Keratinocyte (primary cell): ENCODE measurements around the gene OLFM3. TPM values are rescaled to one million over a fixed set of nuclear protein-coding genes. Genes with fewer than 3 reads are reported as not detected.

ENCODE experiments used
- DNase-seq: peaks from one replicate; pipeline ENCODE4 v3.0.0-alpha.2; 2011; ENCODE audit warnings: low read depth, missing footprints, low spot score
- FAIRE-seq: peaks from 2 replicates; lab custom pipeline; 2011; peaks lifted over from hg19 to GRCh38; lab: Jason Lieb, UNC
- H2AFZ ChIP-seq: 2 replicates; pipeline ENCODE4 v1.6.0; 2012; ENCODE audit warnings: low read length, control low read depth, inconsistent platforms; ENCODE audit not compliant: control insufficient read depth
- H3K27ac ChIP-seq: 2 replicates; pipeline ENCODE4 v1.5.1; 2011; ENCODE audit warnings: low read length; ENCODE audit not compliant: control insufficient read depth, insufficient read depth
- H3K27me3 ChIP-seq: 3 replicates; pipeline ENCODE4 v1.6.0; 2011; ENCODE audit warnings: low read length; ENCODE audit not compliant: control insufficient read depth, insufficient read depth; ENCODE audit errors: extremely low read depth
- H3K36me3 ChIP-seq, 2 experiments: 2 replicates in 1 of 2; 3 replicates in 1 of 2; pipeline ENCODE4 v1.5.1; 2011; ENCODE audit warnings: low read length in 2 of 2, mild to moderate bottlenecking in 1 of 2; ENCODE audit not compliant: control insufficient read depth in 2 of 2, insufficient read depth in 2 of 2; ENCODE audit errors: extremely low read depth in 1 of 2
- H3K4me1 ChIP-seq: 3 replicates; pipeline ENCODE4 v1.5.1; 2011; ENCODE audit warnings: low read length; ENCODE audit not compliant: control insufficient read depth, insufficient read depth; ENCODE audit errors: extremely low read depth
- H3K4me2 ChIP-seq: 3 replicates; pipeline ENCODE4 v1.6.0; 2011; ENCODE audit warnings: low read depth, low read length; ENCODE audit not compliant: control insufficient read depth, insufficient read depth; ENCODE audit errors: extremely low read depth
- H3K4me3 ChIP-seq, 3 experiments: fragments of 200-600 bp in 1 of 3; sonication (generic) in 1 of 3; 2 replicates in 2 of 3; 3 replicates in 1 of 3; pipeline ENCODE4 v1.5.1; 2011 to 2016; ENCODE audit warnings: low read length in 3 of 3, mild to moderate bottlenecking in 3 of 3, control low read depth in 2 of 3, inconsistent platforms in 1 of 3, low read depth in 1 of 3, mixed read lengths in 1 of 3, mixed run types in 1 of 3, moderate library complexity in 1 of 3; ENCODE audit not compliant: control insufficient read depth in 2 of 3, insufficient read depth in 2 of 3; ENCODE audit errors: extremely low read depth in 1 of 3
- H3K79me2 ChIP-seq: 2 replicates; pipeline ENCODE4 v1.6.0; 2012; ENCODE audit warnings: low read length; ENCODE audit not compliant: control insufficient read depth, insufficient read depth
- H3K9ac ChIP-seq: 3 replicates; pipeline ENCODE4 v1.6.0; 2011; ENCODE audit warnings: low read length; ENCODE audit not compliant: control insufficient read depth, insufficient read depth; ENCODE audit errors: extremely low read depth
- H3K9me1 ChIP-seq: 3 replicates; pipeline ENCODE4 v1.6.0; 2011; ENCODE audit warnings: low read length; ENCODE audit not compliant: control insufficient read depth, insufficient read depth; ENCODE audit errors: extremely low read depth
- H3K9me3 ChIP-seq: 2 replicates; pipeline ENCODE4 v1.5.1; 2012; ENCODE audit warnings: low read depth, low read length; ENCODE audit not compliant: control insufficient read depth
- H4K20me1 ChIP-seq: 3 replicates; pipeline ENCODE4 v1.6.0; 2011; ENCODE audit warnings: low read length; ENCODE audit not compliant: control insufficient read depth, insufficient read depth; ENCODE audit errors: extremely low read depth
- EZH2 ChIP-seq: IDR thresholded peaks from one replicate; pipeline ENCODE4 v1.6.1; 2012; ENCODE audit warnings: inconsistent platforms, mild to moderate bottlenecking, low read length, moderate library complexity
- dilution Hi-C: fragments of 300-500 bp; cut with MboI; formaldehyde crosslinking; loops from one replicate; pipeline ENCODE4 v1.7.0; 2020; ENCODE audit warnings: low sequenced_read_pairs; ENCODE audit not compliant: extremely low pct_ligation_motif_present
- polyA plus RNA-seq, 5 experiments: library from polyadenylated mRNA; depleted of rRNA in 3 of 5; stranded (reverse) in 3 of 5; stranded (forward) in 1 of 5; unstranded in 1 of 5; fragments of >200 nt; gene quantifications; 1 replicate in 1 of 5; 2 replicates in 3 of 5; 3 replicates in 1 of 5; pipeline versions ENCODE4 v1.2.1 to v1.2.3, GENCODE V29; 2011 to 2012; ENCODE audit warnings: missing spikeins in 2 of 5, low read depth in 1 of 5, low replicate concordance in 1 of 5
- TF ChIP-seq, protein P1 (sequence below), 3 experiments: IDR thresholded peaks in 1 of 3; conservative IDR thresholded peaks in 1 of 3; optimal IDR thresholded peaks in 1 of 3; 2 replicates in 2 of 3; 3 replicates in 1 of 3; pipeline versions ENCODE3 to v1.5.1; 2011; ENCODE audit warnings: low read length in 3 of 3, mild to moderate bottlenecking in 3 of 3, moderate library complexity in 2 of 3, control low read depth in 1 of 3, inconsistent platforms in 1 of 3; ENCODE audit not compliant: insufficient read depth in 2 of 3; ENCODE audit errors: extremely low read depth in 1 of 3

Gene OLFM3
- polyA plus RNA-seq, 1 donor (not counting 4 experiments of a cell fraction or from before 2014, with no cell fraction given), result not detected

DNA sequence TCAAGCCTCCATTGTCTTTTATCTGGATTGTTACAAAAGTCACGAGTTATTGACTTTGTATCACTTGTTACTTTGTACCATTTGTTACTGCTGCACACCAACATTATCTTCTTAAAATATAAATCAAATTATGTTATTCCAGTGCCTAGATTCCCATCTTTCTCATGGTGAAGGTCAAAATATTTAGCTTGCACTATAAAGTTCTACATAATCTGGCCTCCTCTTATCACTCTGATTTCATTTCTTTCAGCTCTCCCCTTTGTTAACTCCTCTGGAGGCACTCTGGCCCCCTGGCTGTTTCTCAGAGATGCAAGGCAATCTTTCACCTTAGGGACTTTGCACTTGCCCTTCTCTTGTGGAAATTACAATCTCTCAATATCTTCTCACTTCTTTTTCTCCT is 143.8 kb downstream of the OLFM3 start:
- H3K4me3 ChIP-seq, result no peak overlapping the region
- H3K9ac ChIP-seq, result no peak overlapping the region
- no peak overlapping the region for H2AFZ ChIP-seq
- no peak overlapping the region for H3K4me2 ChIP-seq
- DNase-seq (no peak), FAIRE-seq (no peak)
- dilution Hi-C loops, result no loop called here
- H3K27ac ChIP-seq, result no peak overlapping the region
- H3K4me1 ChIP-seq, result no peaks in the 10 kb centered on the region
- TF ChIP-seq, protein P1, sequence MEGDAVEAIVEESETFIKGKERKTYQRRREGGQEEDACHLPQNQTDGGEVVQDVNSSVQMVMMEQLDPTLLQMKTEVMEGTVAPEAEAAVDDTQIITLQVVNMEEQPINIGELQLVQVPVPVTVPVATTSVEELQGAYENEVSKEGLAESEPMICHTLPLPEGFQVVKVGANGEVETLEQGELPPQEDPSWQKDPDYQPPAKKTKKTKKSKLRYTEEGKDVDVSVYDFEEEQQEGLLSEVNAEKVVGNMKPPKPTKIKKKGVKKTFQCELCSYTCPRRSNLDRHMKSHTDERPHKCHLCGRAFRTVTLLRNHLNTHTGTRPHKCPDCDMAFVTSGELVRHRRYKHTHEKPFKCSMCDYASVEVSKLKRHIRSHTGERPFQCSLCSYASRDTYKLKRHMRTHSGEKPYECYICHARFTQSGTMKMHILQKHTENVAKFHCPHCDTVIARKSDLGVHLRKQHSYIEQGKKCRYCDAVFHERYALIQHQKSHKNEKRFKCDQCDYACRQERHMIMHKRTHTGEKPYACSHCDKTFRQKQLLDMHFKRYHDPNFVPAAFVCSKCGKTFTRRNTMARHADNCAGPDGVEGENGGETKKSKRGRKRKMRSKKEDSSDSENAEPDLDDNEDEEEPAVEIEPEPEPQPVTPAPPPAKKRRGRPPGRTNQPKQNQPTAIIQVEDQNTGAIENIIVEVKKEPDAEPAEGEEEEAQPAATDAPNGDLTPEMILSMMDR (optimal IDR thresholded peaks at IDR 0.05 in 1 of 3, IDR thresholded peaks at IDR 0.05 in 1 of 3, conservative IDR thresholded peaks at IDR 0.05 in 1 of 3; ENCODE audit: extremely low read depth in 1 of 3, insufficient read depth in 2 of 3, low read length in 3 of 3), result no peak
- no peak for TF ChIP-seq EZH2
- no peaks in the 10 kb centered on the region for H4K20me1 ChIP-seq
- no peaks in the 10 kb centered on the region for H3K27me3 ChIP-seq
- H3K36me3 ChIP-seq, result no peaks in the 10 kb centered on the region
- no peaks in the 10 kb centered on the region for H3K79me2 ChIP-seq
- no peaks in the 10 kb centered on the region for H3K9me1 ChIP-seq
- H3K9me3 ChIP-seq, result no peaks in the 10 kb centered on the region

DNA sequence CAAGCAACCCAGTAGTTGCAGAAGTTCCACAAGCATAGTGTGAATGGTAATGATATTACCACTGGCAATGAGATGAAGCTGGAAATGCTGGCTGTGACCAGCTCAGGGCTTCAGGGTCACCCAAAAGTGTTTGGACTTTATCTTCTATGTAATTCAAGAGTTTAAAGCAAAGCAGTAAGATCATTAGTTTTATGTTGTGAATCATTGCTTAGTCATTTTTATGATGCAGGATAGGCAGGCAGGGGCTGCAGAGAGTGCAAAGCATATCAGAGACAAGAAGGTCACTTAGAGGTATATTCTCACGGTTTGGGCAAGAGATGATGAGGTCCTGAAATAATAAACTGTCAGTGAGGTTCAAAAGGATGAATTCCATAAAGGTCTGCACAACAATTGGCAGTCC is 147.4 kb downstream of the OLFM3 start:
- Histone ChIP-seq H3K9ac (no peak overlapping the region), H3K4me3 (no peak overlapping the region), H3K79me2 (no peaks in the 10 kb centered on the region), H3K36me3 (no peaks in the 10 kb centered on the region), H3K27ac (no peak overlapping the region), H4K20me1 (no peaks in the 10 kb centered on the region), H3K9me1 (no peaks in the 10 kb centered on the region), H3K4me2 (no peak overlapping the region), H3K4me1 (no peaks in the 10 kb centered on the region), H3K27me3 (no peaks in the 10 kb centered on the region), H2AFZ (no peak overlapping the region), H3K9me3 (no peaks in the 10 kb centered on the region)
- FAIRE-seq (no peak), DNase-seq (no peak)
- TF ChIP-seq, protein P1 (optimal IDR thresholded peaks at IDR 0.05 in 1 of 3, IDR thresholded peaks at IDR 0.05 in 1 of 3, conservative IDR thresholded peaks at IDR 0.05 in 1 of 3; ENCODE audit: extremely low read depth in 1 of 3, insufficient read depth in 2 of 3, low read length in 3 of 3), result no peak
- no peak for TF ChIP-seq EZH2
- dilution Hi-C loops, result no loop called here
